ENCODE results near the gene PIK3CA.

The PIK3CA gene

GRCh38 chr3:179184826-179185225, 36.7 kb downstream of the PIK3CA start:
- DNase-seq (ENCODE audit: low spot score) = no peak
- in situ Hi-C loops (cut with MboI; ENCODE audit: low sequenced_read_pairs, unreplicated experiment) = no loop called here
- TF ChIP-seq CTCF (IDR thresholded peaks at IDR 0.05; ENCODE audit: borderline replicate concordance, control extremely low read depth, extremely low read depth, insufficient read depth, missing control alignments) = no peak

- in situ Hi-C loops (cut with MboI; ENCODE audit: low sequenced_read_pairs, unreplicated experiment) = no loop called here
- DNase-seq (ENCODE audit: low spot score) = no peak
- no peak for TF ChIP-seq CTCF (IDR thresholded peaks at IDR 0.05; ENCODE audit: borderline replicate concordance, control extremely low read depth, extremely low read depth, insufficient read depth, missing control alignments)
These were observed 38.3 kb downstream of the PIK3CA start for GRCh38 chr3:179186426-179186825.

GRCh38 chr3:179189759-179190158, 41.6 kb downstream of the PIK3CA start:
- in situ Hi-C loops (cut with MboI; ENCODE audit: low sequenced_read_pairs, unreplicated experiment) = no loop called here
- no peak for TF ChIP-seq CTCF (IDR thresholded peaks at IDR 0.05; ENCODE audit: borderline replicate concordance, control extremely low read depth, extremely low read depth, insufficient read depth, missing control alignments)
- no peak for DNase-seq (ENCODE audit: low spot score)

GRCh38 chr3:179190581-179190980, 42.4 kb downstream of the PIK3CA start:
- no peak for DNase-seq (ENCODE audit: low spot score)
- in situ Hi-C loops (cut with MboI; ENCODE audit: low sequenced_read_pairs, unreplicated experiment) = no loop called here
- no peak for TF ChIP-seq CTCF (IDR thresholded peaks at IDR 0.05; ENCODE audit: borderline replicate concordance, control extremely low read depth, extremely low read depth, insufficient read depth, missing control alignments)

GRCh38 chr3:179192542-179192941, 44.4 kb downstream of the PIK3CA start:
- DNase-seq (ENCODE audit: low spot score) = no peak
- in situ Hi-C loops (cut with MboI; ENCODE audit: low sequenced_read_pairs, unreplicated experiment) = no loop called here
- TF ChIP-seq CTCF (IDR thresholded peaks at IDR 0.05; ENCODE audit: borderline replicate concordance, control extremely low read depth, extremely low read depth, insufficient read depth, missing control alignments) = no peak

- no peak for DNase-seq (ENCODE audit: low spot score)
- no peak for TF ChIP-seq CTCF (IDR thresholded peaks at IDR 0.05; ENCODE audit: borderline replicate concordance, control extremely low read depth, extremely low read depth, insufficient read depth, missing control alignments)
- in situ Hi-C loops (cut with MboI; ENCODE audit: low sequenced_read_pairs, unreplicated experiment) = no loop called here
These were observed 46.8 kb downstream of the PIK3CA start for GRCh38 chr3:179194931-179195330.

GRCh38 chr3:179196098-179196497, 47.9 kb downstream of the PIK3CA start:
- no peak for TF ChIP-seq CTCF (IDR thresholded peaks at IDR 0.05; ENCODE audit: borderline replicate concordance, control extremely low read depth, extremely low read depth, insufficient read depth, missing control alignments)
- DNase-seq (ENCODE audit: low spot score) = peak; percentile 56
- in situ Hi-C loops (cut with MboI; ENCODE audit: low sequenced_read_pairs, unreplicated experiment) = no loop called here
